ENCODE results near the gene GPR142. TPM values are rescaled to one million over a fixed set of nuclear protein-coding genes. Genes with fewer than 3 reads are reported as not detected.

Gene GPR142
- total RNA-seq, 4 donors from 2014 or later, result not detected

GRCh38 chr17:74408262-74408661 lies 41.0 kb downstream of the GPR142 start:
- DNase-seq (ENCODE audit: low spot score), result no peak
- no peak for TF ChIP-seq CTCF (IDR thresholded peaks at IDR 0.05)
- no peak for ATAC-seq (ENCODE audit: low FRiP score)

- TF ChIP-seq CTCF (IDR thresholded peaks at IDR 0.05), result no peak
- DNase-seq (ENCODE audit: low spot score) (no peak), ATAC-seq (ENCODE audit: low FRiP score) (no peak)
These were observed 41.5 kb downstream of the GPR142 start for GRCh38 chr17:74408815-74409214.

- no peak for TF ChIP-seq CTCF (IDR thresholded peaks at IDR 0.05)
- no peak for DNase-seq (ENCODE audit: low spot score)
- no peak for ATAC-seq (ENCODE audit: low FRiP score)
These were observed 42.7 kb downstream of the GPR142 start for GRCh38 chr17:74410001-74410443.

- TF ChIP-seq CTCF (IDR thresholded peaks at IDR 0.05), result no peak
- ATAC-seq (ENCODE audit: low FRiP score) (no peak), DNase-seq (ENCODE audit: low spot score) (no peak)
These were observed 45.3 kb downstream of the GPR142 start for GRCh38 chr17:74412581-74412980.

GRCh38 chr17:74413491-74413890 lies 46.2 kb downstream of the GPR142 start:
- ATAC-seq (ENCODE audit: low FRiP score) (no peak), DNase-seq (ENCODE audit: low spot score) (no peak)
- no peak for TF ChIP-seq CTCF (IDR thresholded peaks at IDR 0.05)

GRCh38 chr17:74414510-74414909 lies 47.2 kb downstream of the GPR142 start:
- no peak for ATAC-seq (ENCODE audit: low FRiP score)
- no peak for DNase-seq (ENCODE audit: low spot score)
- no peak for TF ChIP-seq CTCF (IDR thresholded peaks at IDR 0.05)

GRCh38 chr17:74415608-74416396 lies 48.5 kb downstream of the GPR142 start:
- TF ChIP-seq CTCF (IDR thresholded peaks at IDR 0.05), result no peak
- DNase-seq (ENCODE audit: low spot score), result no peak
- ATAC-seq (ENCODE audit: low FRiP score), result no peak

All from omental fat pad (tissue), 4 donors.